IPS-18c (cell line): ENCODE measurements around the gene SYNE1.

Experiments
- H3K4me3 ChIP-seq: 2 replicates; pipeline ENCODE4 v1.7.0; 2013; ENCODE audit warnings: low read depth, mild to moderate bottlenecking, low read length, moderate library complexity; ENCODE audit not compliant: insufficient read depth
- H3K9me3 ChIP-seq: one replicate; pipeline ENCODE4 v1.6.1; 2013; ENCODE audit warnings: mild to moderate bottlenecking, low read length, moderate library complexity; ENCODE audit not compliant: control insufficient read depth, insufficient read depth

The SYNE1 gene

GRCh38 chr6:152201120-152201519 lies 436.0 kb downstream of the SYNE1 start:
- no peaks in the 10 kb centered on the region for H3K9me3 ChIP-seq
- no peak overlapping the region for H3K4me3 ChIP-seq

GRCh38 chr6:152195896-152196295 lies 441.3 kb downstream of the SYNE1 start:
- Histone ChIP-seq H3K9me3 (peaks cover 2% of the 10 kb centered on the region), H3K4me3 (no peak overlapping the region)

GRCh38 chr6:152189736-152190135 lies 447.4 kb downstream of the SYNE1 start:
- H3K9me3 ChIP-seq, result peaks cover 2% of the 10 kb centered on the region
- no peak overlapping the region for H3K4me3 ChIP-seq

GRCh38 chr6:152188011-152188410 lies 449.2 kb downstream of the SYNE1 start:
- H3K4me3 ChIP-seq, result no peak overlapping the region
- H3K9me3 ChIP-seq, result no peaks in the 10 kb centered on the region

GRCh38 chr6:152186840-152187239 lies 450.3 kb downstream of the SYNE1 start:
- no peaks in the 10 kb centered on the region for H3K9me3 ChIP-seq
- H3K4me3 ChIP-seq, result no peak overlapping the region

- Histone ChIP-seq H3K9me3 (no peaks in the 10 kb centered on the region), H3K4me3 (no peak overlapping the region)
Observed at GRCh38 chr6:152184917-152185574, 452.1 kb downstream of the SYNE1 start.

- Histone ChIP-seq H3K9me3 (no peaks in the 10 kb centered on the region), H3K4me3 (no peak overlapping the region)
Observed at GRCh38 chr6:152184573-152184916, 452.6 kb downstream of the SYNE1 start.

- Histone ChIP-seq H3K4me3 (no peak overlapping the region), H3K9me3 (no peaks in the 10 kb centered on the region)
Observed at GRCh38 chr6:152180601-152181000, 456.6 kb downstream of the SYNE1 start.

GRCh38 chr6:152176268-152176667 lies 460.9 kb downstream of the SYNE1 start:
- Histone ChIP-seq H3K4me3 (no peak overlapping the region), H3K9me3 (no peaks in the 10 kb centered on the region)

- H3K9me3 ChIP-seq, result no peaks in the 10 kb centered on the region
Observed at GRCh38 chr6:152173957-152174356, 463.2 kb downstream of the SYNE1 start.

GRCh38 chr6:152173321-152173720 lies 463.8 kb downstream of the SYNE1 start:
- Histone ChIP-seq H3K4me3 (no peak overlapping the region), H3K9me3 (no peaks in the 10 kb centered on the region)

More at GRCh38 chr6:152173957-152174356, 463.2 kb downstream of the SYNE1 start:
- H3K4me3 ChIP-seq, result no peak overlapping the region

GRCh38 chr6:152170702-152171667 lies 466.2 kb downstream of the SYNE1 start:
- no peak overlapping the region for H3K4me3 ChIP-seq
- no peaks in the 10 kb centered on the region for H3K9me3 ChIP-seq

GRCh38 chr6:152170313-152170701 lies 466.9 kb downstream of the SYNE1 start:
- Histone ChIP-seq H3K9me3 (no peaks in the 10 kb centered on the region), H3K4me3 (no peak overlapping the region)

GRCh38 chr6:152167641-152168603 lies 469.2 kb downstream of the SYNE1 start:
- Histone ChIP-seq H3K9me3 (no peaks in the 10 kb centered on the region), H3K4me3 (no peak overlapping the region)

- Histone ChIP-seq H3K4me3 (no peak overlapping the region), H3K9me3 (no peaks in the 10 kb centered on the region)
Observed at GRCh38 chr6:152166897-152167296, 470.3 kb downstream of the SYNE1 start.

- no peak overlapping the region for H3K4me3 ChIP-seq
- no peaks in the 10 kb centered on the region for H3K9me3 ChIP-seq
Observed at GRCh38 chr6:152166497-152166896, 470.7 kb downstream of the SYNE1 start.

GRCh38 chr6:152164957-152165356 lies 472.2 kb downstream of the SYNE1 start:
- Histone ChIP-seq H3K4me3 (no peak overlapping the region), H3K9me3 (no peaks in the 10 kb centered on the region)
